ENCODE data around the gene TBC1D22B. TPM values are rescaled to one million over a fixed set of nuclear protein-coding genes. Genes with fewer than 3 reads are reported as not detected.

TBC1D22B gene

DNA sequence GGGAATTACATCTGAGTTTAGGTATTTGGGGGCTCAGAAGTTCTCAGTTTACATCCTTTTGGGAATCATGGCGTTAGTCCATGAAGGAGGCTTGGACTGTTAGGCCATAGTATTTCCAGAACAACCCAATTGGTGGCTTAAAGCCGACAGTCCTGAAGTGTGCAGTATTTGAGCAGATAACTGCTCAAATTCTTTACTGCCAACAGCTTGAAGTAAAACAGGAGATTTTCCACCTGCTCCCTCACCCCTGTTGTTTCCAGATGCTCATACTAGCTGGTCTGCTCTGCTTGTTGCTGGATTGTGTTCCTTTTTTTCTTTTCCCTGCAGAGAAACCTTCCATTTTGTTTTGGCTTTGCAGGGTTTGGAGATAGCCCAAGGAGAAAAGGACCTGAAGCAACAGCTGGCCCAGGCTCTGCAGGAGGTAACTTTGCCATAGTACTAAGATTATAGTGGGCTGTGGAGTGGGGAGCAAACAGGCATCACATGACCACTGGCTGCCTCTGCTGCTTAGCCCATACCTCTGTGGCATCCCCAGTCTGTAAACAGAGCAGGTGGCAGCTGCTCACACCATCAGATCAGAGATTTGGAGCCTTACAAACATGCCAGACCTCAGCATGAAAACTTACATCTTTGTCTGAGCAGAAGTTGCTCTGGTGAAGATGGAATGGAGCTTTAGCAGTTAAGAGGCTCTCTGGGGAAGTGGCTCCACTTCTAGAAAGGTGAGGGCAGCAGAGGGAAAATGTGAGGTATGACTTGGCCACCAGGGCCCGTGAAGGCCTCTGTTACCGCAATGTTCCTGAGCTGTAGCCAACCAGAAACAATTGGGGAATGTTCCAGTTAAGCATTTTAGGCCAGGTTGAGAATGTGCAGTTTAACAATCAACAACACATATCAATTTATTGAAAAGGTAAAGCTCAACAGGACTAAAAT lies 113.8 kb downstream of the TBC1D22B start:
- Histone ChIP-seq H3K4me1 (ENCODE audit: control insufficient read depth, insufficient read depth, low read length) (peaks cover 14% of the 10 kb centered on the region), H3K36me3 (ENCODE audit: insufficient read depth, low read length) (peaks cover 50% of the 10 kb centered on the region)

DNA sequence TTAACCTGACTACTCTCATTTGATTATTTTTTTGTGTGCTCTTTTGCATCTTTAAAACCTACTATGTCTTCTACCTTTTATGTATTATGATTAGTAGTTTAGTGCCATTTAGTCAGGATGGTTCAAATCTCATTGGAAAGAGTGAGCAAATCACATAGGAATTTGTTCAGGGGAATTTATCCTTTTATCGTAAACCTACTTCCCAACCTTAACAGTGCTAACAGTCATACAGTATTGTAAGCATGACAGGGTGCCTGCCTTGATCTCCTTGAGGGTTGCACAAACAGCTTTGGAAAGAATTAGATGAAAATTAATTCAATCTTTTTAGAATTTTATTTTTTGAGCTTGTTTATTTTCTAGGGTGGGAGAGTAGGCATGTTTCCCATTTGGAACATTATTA lies 114.5 kb downstream of the TBC1D22B start:
- no peaks in the 10 kb centered on the region for H3K27me3 ChIP-seq (ENCODE audit: control insufficient read depth, insufficient read depth, low read length)
- H3K4me2 ChIP-seq (ENCODE audit: low read length): no peak overlapping the region
- peaks cover 57% of the 10 kb centered on the region for H3K36me3 ChIP-seq (ENCODE audit: insufficient read depth, low read length)
- H3K9ac ChIP-seq (ENCODE audit: low read depth, low read length): no peak overlapping the region
- H3K4me3 ChIP-seq (ENCODE audit: low read length): no peak overlapping the region
- H3K4me1 ChIP-seq (ENCODE audit: control insufficient read depth, insufficient read depth, low read length): peaks cover 7% of the 10 kb centered on the region
- H3K9me3 ChIP-seq (replicated peaks; ENCODE audit: low read length): no peaks in the 10 kb centered on the region

More for the DNA sequence above, 113.8 kb downstream of the TBC1D22B start:
- Histone ChIP-seq H3K4me2 (ENCODE audit: low read length) (no peak overlapping the region), H3K9me3 (replicated peaks; ENCODE audit: low read length) (no peaks in the 10 kb centered on the region), H3K27me3 (ENCODE audit: control insufficient read depth, insufficient read depth, low read length) (no peaks in the 10 kb centered on the region), H3K9ac (ENCODE audit: low read depth, low read length) (no peak overlapping the region), H3K4me3 (ENCODE audit: low read length) (no peak overlapping the region)

DNA sequence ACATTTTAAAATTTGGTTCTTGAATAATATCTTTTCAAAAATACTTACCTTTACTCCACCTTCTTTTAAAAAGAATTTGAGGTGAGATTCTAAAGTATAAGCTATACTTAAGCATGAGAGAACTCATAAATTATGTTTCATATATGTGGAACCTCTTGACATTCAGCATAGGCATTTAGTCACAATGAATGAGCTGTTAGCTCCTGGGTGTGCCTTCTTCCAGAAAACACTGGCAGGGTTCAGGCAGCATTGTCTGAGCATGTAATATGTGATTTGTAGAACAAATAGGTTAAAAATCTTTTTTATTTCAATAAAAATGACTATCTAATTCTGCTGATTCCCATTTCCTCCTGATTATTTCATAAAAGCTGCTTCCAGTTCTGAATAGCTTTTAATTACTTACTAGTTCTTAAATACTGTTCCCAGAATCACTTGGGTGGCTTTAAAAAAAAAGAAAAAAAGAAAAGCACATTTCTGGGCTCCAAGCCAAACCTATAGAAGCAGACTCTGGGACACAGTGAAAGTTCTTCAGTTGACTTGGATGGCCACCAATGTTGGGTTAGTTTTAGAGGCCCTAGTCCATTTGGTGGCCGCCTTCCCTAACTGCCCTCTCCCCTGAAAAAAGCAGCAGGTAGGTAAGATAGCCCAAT lies 116.4 kb downstream of the TBC1D22B start:
- Histone ChIP-seq H3K4me3 (ENCODE audit: low read length) (no peak overlapping the region), H3K4me2 (ENCODE audit: low read length) (no peak overlapping the region), H3K9ac (ENCODE audit: low read depth, low read length) (no peak overlapping the region), H3K4me1 (ENCODE audit: control insufficient read depth, insufficient read depth, low read length) (peaks cover 7% of the 10 kb centered on the region), H3K9me3 (replicated peaks; ENCODE audit: low read length) (no peaks in the 10 kb centered on the region), H3K27me3 (ENCODE audit: control insufficient read depth, insufficient read depth, low read length) (no peaks in the 10 kb centered on the region), H3K36me3 (ENCODE audit: insufficient read depth, low read length) (peaks cover 53% of the 10 kb centered on the region)

DNA sequence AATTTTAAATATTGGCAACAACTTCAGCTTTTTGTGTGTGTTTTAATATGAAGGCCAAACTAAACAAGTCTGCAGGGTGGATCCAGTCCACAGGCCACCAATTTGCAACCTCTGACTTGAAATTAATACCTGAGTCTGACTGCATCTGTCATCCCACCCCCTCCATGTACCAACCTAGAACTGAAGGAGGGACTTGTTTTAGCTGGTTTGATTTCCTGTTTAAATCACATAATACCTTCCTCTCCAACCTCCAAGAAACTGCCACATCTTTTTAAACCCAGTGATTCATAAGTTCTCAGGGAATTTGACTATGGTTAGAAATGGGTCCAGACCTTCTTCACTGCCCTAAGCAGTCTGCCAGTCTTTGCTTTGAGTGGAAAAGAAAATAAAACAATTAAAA lies 117.8 kb downstream of the TBC1D22B start:
- H3K36me3 ChIP-seq (ENCODE audit: insufficient read depth, low read length): peaks cover 48% of the 10 kb centered on the region
- H3K4me1 ChIP-seq (ENCODE audit: control insufficient read depth, insufficient read depth, low read length): no peaks in the 10 kb centered on the region
- no peaks in the 10 kb centered on the region for H3K9me3 ChIP-seq (replicated peaks; ENCODE audit: low read length)
- H3K4me2 ChIP-seq (ENCODE audit: low read length): no peak overlapping the region
- no peak overlapping the region for H3K4me3 ChIP-seq (ENCODE audit: low read length)
- no peak overlapping the region for H3K9ac ChIP-seq (ENCODE audit: low read depth, low read length)
- no peaks in the 10 kb centered on the region for H3K27me3 ChIP-seq (ENCODE audit: control insufficient read depth, insufficient read depth, low read length)

DNA sequence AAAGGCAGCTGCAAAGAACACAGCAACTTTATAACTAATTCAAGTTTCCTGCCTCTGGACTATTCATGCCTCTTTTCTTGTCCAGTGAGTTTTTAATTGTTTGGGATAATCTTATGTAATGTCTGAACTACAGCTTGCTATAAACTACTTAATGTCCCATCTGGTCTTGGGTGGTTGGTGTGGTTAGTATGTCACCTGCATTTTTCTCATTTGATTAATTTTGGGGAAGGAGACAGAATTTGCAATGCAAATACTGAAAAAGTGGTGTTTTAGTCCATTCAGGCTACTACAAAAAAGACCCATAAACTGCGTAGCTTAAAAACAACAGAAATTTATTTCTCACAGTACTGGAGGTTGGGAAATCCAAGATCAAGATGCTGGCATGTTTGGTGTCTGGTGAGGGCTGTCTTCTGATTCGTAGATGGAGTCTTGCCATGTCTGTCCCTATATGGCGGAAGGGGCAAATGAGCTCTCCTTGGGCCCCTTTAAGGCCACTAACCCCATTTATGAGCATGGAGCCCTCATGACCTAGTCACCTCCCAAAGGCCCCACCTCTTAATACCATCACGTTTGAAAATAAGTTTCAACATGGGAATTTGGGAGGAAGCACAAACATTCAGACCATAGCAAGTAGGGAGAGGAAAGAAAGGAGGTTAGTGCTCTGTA lies 118.6 kb downstream of the TBC1D22B start:
- no peak overlapping the region for H3K4me2 ChIP-seq (ENCODE audit: low read length)
- H3K36me3 ChIP-seq (ENCODE audit: insufficient read depth, low read length): peaks cover 47% of the 10 kb centered on the region
- no peaks in the 10 kb centered on the region for H3K4me1 ChIP-seq (ENCODE audit: control insufficient read depth, insufficient read depth, low read length)
- H3K9me3 ChIP-seq (replicated peaks; ENCODE audit: low read length): no peaks in the 10 kb centered on the region
- H3K4me3 ChIP-seq (ENCODE audit: low read length): no peak overlapping the region
- no peak overlapping the region for H3K9ac ChIP-seq (ENCODE audit: low read depth, low read length)
- H3K27me3 ChIP-seq (ENCODE audit: control insufficient read depth, insufficient read depth, low read length): no peaks in the 10 kb centered on the region

DNA sequence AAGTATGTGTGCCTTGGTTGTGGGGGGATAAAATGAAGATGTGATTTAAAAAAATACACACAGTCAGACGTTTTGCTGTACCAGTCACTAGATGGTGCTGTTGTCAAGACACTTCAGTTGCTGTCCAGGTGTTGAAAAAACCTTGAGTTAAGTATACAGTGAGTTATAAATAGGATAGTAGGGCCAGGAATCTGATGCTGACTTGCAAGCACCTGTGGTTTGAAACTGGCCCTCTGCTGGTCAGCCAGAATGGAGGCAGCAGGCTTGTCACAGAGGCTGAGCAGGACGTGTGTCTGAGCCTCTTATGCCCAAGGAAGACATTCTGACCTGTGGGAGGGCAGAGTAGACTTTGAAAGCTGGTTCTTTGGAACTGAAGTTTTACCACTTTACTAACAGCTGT lies 124.0 kb downstream of the TBC1D22B start:
- peaks cover 46% of the 10 kb centered on the region for H3K36me3 ChIP-seq (ENCODE audit: insufficient read depth, low read length)
- no peaks in the 10 kb centered on the region for H3K27me3 ChIP-seq (ENCODE audit: control insufficient read depth, insufficient read depth, low read length)
- H3K4me1 ChIP-seq (ENCODE audit: control insufficient read depth, insufficient read depth, low read length): no peaks in the 10 kb centered on the region
- H3K4me2 ChIP-seq (ENCODE audit: low read length): no peak overlapping the region
- no peaks in the 10 kb centered on the region for H3K9me3 ChIP-seq (replicated peaks; ENCODE audit: low read length)
- H3K4me3 ChIP-seq (ENCODE audit: low read length): no peak overlapping the region
- H3K9ac ChIP-seq (ENCODE audit: low read depth, low read length): no peak overlapping the region

Small RNA genes lying within 50 kb of the gene (small RNA-seq; reads per million reads assigned to genes)
- not detected for gene AL096712.1
- not detected for gene RN7SL273P

Measured in skeletal muscle satellite cell (primary cell).